Stimulated activated CD4-positive, alpha-beta T cell treated with anti-CD3 and anti-CD28 coated beads, Interleukin-15, amount 100 ng/mL, for 48 hours (primary cell): ENCODE data around the gene SLC18A3.

ENCODE experiments used
- DNase-seq, 2 donors: peaks; one replicate each; pipeline ENCODE4 v3.0.0-alpha.2; 2020; ENCODE audit warnings: low read depth in 2 of 2

The SLC18A3 gene

DNA sequence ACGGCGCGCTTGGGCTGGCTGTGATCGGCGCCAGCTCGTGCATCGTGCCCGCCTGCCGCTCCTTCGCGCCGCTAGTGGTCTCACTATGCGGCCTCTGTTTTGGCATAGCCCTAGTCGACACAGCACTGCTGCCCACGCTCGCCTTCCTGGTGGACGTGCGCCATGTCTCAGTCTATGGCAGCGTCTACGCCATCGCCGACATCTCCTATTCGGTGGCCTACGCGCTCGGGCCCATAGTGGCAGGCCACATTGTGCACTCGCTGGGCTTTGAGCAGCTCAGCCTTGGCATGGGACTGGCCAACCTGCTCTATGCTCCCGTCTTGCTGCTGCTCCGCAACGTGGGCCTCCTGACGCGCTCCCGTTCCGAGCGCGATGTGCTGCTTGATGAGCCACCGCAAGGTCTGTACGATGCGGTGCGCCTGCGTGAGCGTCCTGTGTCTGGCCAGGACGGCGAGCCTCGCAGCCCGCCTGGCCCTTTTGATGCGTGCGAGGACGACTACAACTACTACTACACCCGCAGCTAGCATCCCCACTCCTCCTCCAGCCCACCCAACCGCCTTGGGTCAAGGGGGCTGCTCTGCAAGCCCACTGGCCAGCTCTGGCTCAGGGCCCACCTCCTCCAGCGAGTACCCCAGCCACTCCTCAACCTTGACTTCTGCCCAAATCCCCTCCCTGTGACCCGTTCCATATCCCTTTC, 1.9 kb downstream of the SLC18A3 start:
- DNase-seq, result no peak

DNA sequence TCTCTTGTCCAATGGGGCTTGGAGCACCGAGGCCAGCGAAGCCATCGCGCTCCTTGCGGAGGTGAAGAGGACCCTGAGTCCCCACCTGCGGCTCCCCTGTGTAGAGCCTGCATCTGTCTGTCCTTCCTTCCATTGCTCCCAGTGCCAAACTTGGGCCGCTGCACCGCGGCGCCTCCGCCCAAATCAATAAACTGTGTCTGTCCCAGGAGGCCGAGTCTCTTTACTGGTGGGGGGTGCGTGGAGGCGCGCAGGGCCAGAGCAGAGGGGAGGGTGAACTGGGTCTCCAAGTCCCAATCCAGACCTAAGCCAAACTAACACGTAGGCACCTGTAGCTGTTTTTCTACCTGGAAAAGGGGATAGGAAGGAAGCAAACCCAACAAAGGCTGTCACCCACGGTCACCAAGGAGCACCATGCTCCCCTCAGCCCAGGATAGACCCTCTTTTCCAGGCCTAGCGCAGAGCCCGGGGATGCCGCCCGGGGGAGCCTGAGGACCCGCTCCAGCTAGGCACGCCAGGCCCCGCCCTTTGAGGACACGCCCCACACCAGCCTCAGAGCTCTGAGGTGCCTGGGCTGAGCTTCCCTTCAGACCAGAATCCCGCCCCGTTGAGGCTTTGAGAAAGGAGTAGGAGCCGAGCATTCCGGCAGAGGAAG, 2.5 kb downstream of the SLC18A3 start:
- no peak for DNase-seq

DNA sequence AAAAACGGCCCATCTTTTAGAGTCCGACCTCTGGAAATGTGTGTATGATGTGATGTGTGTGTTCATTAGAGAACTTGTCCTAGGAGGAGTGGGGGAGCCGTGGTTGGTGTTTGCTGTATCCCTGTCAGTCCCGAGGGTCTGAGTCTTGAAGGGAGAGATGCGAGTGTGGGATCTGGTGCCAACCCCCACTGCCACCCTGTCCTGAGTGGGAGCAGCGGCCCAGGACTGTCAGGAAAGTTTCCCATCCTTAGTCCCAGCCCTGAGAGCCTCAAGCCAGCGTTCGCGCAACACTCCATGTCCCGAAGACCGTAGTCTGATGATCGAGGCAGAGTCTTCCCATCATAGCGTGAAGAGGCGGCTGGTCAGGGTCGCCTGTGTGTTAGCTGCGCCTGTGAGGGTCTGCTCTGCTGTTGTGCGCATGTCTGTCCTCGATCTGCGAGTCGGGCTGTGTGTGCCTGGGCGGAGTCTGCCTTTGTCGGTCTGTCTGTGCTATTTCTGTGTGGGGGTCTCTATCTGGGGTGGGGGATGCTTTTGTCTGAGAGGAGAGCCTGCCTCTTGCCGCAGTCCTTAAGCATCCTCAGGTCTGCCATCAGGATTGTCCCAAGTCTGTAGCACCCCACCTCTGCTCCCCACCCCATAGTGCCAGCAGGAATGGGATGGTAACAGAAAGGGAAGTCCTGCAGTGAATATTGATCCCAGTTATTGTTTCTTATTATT, 3.2 kb downstream of the SLC18A3 start:
- no peak for DNase-seq

- DNase-seq, result no peak
These were observed 3.8 kb downstream of the SLC18A3 start, which contains the start of gene CHAT for GRCh38 chr10:49613882-49614241. TSS of gene CHAT (plus strand) at chr10:49614037. CDS start at chr10:49614190, 153 bp downstream.

DNA sequence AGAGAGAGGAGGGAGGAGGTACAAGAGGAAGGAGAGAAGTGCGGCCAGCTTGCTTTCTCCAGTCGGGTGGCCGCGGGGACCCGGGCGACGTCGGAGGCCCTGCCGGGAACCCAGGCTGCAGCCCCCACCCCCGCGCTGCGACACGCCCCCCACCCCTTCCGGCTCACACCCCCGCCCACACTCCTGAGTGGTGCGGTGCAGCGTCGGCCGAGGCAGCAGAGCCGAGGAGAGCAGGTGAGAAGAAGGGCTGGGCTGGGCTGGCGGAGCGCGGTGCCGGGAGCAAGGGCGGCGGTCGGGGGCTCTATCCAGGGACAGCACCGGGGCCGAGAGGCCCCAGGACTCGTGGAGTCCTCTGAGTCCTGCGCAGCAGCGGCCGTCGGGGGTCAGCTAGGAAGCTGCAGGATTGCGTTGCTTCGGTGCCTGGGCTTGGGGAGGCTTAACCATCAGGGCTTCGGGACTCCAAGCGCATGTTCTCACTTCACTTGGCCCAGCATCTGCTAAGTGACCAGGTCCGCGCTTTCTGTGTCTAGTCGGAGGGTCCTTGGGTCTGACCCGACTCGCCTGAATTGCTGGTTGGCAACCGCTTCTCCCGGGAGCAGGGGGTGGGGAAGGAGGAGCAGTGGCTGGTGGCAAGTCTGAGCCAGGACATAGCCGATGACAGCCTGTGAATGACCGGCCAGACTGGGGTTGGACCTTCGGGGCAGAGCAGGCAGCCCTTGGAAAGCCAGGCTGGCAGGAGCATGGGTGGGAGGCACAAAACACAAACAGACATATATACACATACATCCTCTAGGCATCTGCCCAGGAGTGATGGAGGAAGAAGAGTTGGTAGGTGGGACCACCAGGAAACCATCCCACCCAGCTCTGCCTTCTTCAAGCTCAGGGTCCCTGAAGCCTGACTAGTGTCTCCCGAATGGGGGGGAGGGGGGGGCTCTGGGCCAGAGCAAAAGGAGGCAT, 4.4 kb downstream of the SLC18A3 start:
- no peak for DNase-seq

GRCh38 chr10:49615213-49615612, 5.1 kb downstream of the SLC18A3 start:
- DNase-seq, result no peak

DNA sequence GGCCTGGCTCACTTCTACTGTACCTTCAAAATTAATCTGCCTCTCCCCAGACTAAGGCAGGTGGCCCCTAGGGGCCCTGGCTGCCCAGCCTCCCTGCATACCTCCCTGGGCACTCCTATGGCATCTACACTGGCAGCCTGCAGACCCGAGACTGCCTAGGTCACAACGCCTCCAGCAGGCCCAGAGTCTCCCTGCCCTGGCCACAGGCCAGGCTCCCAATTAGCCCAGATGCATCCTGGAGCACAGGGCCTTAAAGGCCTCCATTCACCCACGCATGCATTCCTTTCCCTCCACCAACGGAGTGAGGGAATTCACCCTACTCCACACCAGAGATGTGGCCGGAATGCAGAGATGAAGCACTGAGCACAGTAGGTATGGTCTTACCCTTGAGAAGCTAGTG, 5.6 kb downstream of the SLC18A3 start:
- no peak for DNase-seq

DNA sequence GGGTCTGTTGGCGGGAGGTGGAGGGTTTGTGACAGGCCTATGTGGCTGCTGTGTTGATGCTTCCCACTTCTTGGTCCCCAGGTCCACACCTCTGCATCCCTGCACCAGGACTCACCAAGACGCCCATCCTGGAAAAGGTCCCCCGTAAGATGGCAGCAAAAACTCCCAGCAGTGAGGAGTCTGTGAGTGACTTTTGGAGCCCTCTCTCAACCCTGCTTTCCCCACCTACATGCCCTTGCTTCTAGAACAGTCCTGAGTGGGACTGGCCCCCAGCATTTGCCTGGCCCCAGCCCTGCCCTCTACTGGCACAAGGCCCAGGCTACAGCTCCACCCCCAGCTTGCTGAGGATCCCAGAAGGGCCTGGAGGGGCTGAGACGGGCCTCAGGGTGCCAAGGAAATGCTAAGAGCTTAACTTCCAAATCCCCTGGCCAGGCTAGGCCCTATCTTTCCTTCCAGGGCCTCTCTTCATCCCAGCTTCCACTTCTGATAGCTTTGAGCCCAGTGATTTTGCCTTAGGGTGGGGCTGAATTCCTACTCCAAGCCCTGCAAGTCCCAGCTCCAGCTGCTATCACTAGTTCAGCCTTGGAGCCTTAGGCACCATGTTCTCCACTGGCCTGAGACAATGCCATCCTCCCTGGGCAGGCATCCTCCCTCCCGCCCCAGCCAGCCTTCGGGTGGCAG, 6.5 kb downstream of the SLC18A3 start:
- DNase-seq, result no peak

DNA sequence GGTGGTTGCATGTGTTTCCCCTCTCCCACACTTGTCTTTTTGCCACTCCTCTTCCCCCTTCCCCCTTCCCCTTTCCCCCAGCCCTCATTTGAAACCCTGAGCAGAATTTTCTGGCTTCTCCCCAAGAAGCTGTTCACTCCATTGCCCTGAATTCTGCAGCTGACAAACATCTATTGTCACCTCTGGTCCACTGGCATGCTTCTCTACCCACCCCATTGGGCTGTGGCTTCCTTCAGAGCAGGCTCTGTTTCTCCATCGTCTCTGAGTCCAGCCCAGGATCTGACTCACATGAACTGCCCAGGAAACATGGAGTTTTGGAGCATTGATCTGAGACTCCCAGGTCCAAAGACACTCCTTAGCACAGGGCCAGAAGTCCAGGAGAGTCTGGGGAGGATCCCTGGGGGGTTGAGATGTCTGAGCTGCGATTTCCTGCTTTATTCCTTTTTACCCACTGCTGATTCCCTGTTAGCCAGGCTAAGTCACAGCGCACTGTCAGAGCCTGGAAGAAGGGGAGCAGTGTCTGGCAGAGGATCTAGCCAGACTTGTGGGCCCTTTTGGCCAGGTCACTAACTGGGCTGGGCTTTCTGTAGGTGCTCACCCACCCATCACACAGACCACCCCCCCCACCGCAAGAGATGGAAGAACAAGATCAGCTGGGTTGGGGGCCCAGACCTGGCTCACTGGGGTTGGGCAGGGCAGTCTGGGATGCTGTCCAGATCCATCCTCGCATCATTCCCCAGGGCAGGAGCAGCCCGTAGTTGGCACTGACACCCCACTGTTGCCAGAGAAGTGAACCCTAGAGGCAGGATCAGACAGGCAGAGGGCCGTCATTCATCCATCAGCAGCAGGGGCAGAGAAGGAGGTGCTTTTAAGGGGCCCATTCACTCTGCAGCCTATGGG, 7.3 kb downstream of the SLC18A3 start:
- DNase-seq, result no peak

DNA sequence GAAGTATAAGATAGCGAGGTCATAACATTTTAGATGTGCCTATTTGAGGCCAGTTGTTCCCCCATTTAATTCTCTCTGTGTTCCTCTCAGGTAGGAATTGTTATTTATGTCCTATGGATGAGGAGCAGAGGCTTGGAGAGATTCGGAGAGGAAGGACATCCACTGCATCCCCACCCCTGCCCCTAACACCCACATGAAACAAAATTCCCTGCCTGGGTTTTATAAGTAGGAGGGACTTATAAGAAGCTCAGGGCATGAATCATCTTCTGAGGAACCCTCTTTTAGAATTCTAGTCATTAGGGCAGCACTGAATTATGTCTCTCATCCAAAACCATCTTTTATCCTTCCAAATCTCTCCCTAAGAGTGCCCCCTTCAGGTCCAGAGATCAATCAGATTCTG, 8.7 kb downstream of the SLC18A3 start:
- no peak for DNase-seq

DNA sequence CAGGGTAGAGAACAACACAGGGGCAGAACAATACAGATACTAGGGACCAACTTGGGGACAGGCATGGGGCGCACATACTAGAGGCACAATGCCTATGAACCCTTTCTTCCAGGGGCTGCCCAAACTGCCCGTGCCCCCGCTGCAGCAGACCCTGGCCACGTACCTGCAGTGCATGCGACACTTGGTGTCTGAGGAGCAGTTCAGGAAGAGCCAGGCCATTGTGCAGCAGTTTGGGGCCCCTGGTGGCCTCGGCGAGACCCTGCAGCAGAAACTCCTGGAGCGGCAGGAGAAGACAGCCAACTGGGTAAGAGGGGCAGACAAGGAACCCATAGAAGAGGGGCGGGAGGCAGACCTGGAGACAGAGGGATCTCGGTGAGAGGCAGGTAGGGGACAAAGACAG, 9.5 kb downstream of the SLC18A3 start:
- no peak for DNase-seq

DNA sequence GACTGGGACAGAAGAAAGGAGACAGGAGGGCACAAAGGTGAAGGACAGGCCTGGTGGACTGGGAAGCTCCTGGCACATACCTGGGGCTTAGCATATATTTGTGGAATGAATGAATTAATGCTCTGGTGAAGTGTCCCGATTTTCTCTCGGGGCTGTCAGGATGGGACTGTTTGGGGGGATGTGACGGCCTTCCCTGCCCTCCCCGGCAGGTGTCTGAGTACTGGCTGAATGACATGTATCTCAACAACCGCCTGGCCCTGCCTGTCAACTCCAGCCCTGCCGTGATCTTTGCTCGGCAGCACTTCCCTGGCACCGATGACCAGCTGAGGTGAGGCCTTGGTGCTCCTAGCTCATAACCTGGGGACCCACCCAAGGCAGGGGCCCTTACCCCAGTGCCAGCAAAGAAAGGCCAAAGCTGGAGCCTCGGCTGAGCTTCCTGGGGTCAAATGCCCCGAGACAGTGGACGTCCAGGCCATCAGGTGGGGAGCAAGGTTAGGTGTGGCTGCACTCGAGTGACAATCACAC, 10.2 kb downstream of the SLC18A3 start:
- DNase-seq, result no peak

GRCh38 chr10:49620841-49621378, 10.8 kb downstream of the SLC18A3 start:
- DNase-seq, result no peak

DNA sequence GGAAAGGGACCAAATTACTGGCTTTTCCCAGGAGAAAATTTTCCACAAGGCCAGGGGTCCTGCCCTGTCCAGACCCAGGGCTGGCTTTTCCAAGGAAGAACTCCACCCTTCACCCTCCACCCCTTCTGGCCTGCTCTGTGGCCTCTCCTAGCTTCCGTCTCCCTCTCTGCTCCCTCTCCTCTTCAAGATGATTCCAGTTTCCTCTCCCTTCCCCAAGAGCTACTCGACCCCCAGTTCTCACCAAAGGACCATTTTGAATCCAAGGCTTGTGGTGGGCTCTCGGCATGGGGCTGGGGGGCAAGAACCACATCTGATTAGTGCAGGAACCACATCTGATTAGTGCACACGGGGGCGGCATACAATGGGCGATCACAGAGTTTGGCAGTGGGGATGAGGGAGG, 11.5 kb downstream of the SLC18A3 start:
- no peak for DNase-seq

- DNase-seq, result no peak
These were observed 12.6 kb downstream of the SLC18A3 start for GRCh38 chr10:49622426-49623425.

- no peak for DNase-seq
These were observed 14.5 kb downstream of the SLC18A3 start for GRCh38 chr10:49624629-49625028.

DNA sequence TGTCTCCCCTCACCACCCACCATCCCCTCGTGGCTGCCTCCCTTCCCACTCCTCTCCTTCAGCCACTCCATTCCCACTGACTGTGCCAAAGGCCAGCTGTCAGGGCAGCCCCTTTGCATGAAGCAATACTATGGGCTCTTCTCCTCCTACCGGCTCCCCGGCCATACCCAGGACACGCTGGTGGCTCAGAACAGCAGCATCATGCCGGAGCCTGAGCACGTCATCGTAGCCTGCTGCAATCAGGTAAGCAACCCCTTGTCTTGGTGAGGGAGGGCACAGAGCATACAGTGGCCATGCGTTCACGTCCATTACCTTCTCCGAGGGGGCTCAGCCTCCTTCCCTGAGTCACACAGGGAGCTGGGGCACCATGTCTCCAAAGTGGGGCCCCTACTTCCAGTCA, 15.3 kb downstream of the SLC18A3 start:
- DNase-seq, result no peak

GRCh38 chr10:49627038-49627437, 16.9 kb downstream of the SLC18A3 start:
- DNase-seq, result no peak
